A549 (cell line): Measurements from ENCODE around the gene CNTNAP2. TPM values are rescaled to one million over a fixed set of nuclear protein-coding genes. Genes with fewer than 3 reads are reported as not detected.

Source experiments
- ATAC-seq, 2 experiments: fragments of 200-7000 bp in 1 of 2; fragments of >200 bp in 1 of 2; cut with Nextera tagmentation in 1 of 2; cut with Tn5 transposase in 1 of 2; 3 replicates each; pipeline versions ENCODE4 v1.8.0 to v1.9.1; 2018 to 2020; ENCODE audit warnings: mild to moderate bottlenecking in 1 of 2, moderate library complexity in 1 of 2
- CTCF ChIA-PET: fragments of 300-600 bp; sonication (Branson Sonifier 250); formaldehyde crosslinking; extraction: SDS; loops from one replicate; lab custom pipeline; 2021; ENCODE audit warnings: antibody characterized with exemption, inconsistent platforms; lab: Yijun Ruan, JAX
- POLR2A ChIA-PET: fragments of 350-600 bp; formaldehyde crosslinking; extraction: SDS; loops from one replicate; lab custom pipeline; 2021; ENCODE audit warnings: antibody characterized with exemption, inconsistent platforms; lab: Yijun Ruan, JAX
- DNase-seq, 2 experiments: peaks; one replicate each; pipeline versions ENCODE4 v3.0.0 to v3.0.0-alpha.2; 2011 to 2016; ENCODE audit warnings: low read depth in 1 of 2, low spot score in 1 of 2
- FAIRE-seq: peaks from 2 replicates; lab custom pipeline; 2011; peaks lifted over from hg19 to GRCh38; lab: Jason Lieb, UNC
- H3K27ac ChIP-seq, 2 experiments: fragments of >200 bp; sonication (Bioruptor Twin); formaldehyde crosslinking; 3 replicates each; pipeline ENCODE4 v1.5.1; 2016 to 2017
- H3K4me1 ChIP-seq: fragments of >200 bp; sonication (Bioruptor Twin); formaldehyde crosslinking; 3 replicates; pipeline ENCODE4 v1.6.1; 2016
- H3K4me2 ChIP-seq: fragments of >200 bp; sonication (Bioruptor Twin); formaldehyde crosslinking; 3 replicates; pipeline ENCODE4 v1.6.1; 2016
- H3K4me3 ChIP-seq: fragments of >200 bp; sonication (Bioruptor Twin); formaldehyde crosslinking; 3 replicates; pipeline ENCODE4 v1.5.1; 2016
- H3K9me3 ChIP-seq: fragments of >200 bp; sonication (Bioruptor Twin); formaldehyde crosslinking; 3 replicates; pipeline ENCODE4 v1.6.1; 2016
- BHLHE40 ChIP-seq: IDR thresholded peaks from 2 replicates; pipeline ENCODE4 v1.6.1; 2012; ENCODE audit warnings: low read depth, low read length, inconsistent platforms
- CBX8 ChIP-seq: fragments of 200-600 bp; sonication (generic); IDR thresholded peaks from 2 replicates; pipeline ENCODE4 v1.6.1; 2016
- CEBPB ChIP-seq, 2 experiments: fragments of >200 bp in 1 of 2; sonication (Bioruptor Twin) in 1 of 2; formaldehyde crosslinking in 1 of 2; IDR thresholded peaks; 2 replicates each; pipeline ENCODE4 v1.6.1; 2012 to 2016
- CHD2 ChIP-seq: fragments of 150-350 bp; IDR thresholded peaks from 2 replicates; pipeline ENCODE4 v1.6.1; 2014; ENCODE audit warnings: low read length; ENCODE audit not compliant: partially characterized antibody
- EHMT2 ChIP-seq: fragments of 200-600 bp; sonication (generic); IDR thresholded peaks from 2 replicates; pipeline ENCODE4 v1.6.1; 2016; ENCODE audit warnings: antibody characterized with exemption, low read depth, mild to moderate bottlenecking, moderate library complexity
- EP300 ChIP-seq, 2 experiments: fragments of >200 bp; sonication (Bioruptor Twin); formaldehyde crosslinking; IDR thresholded peaks; 2 replicates in 1 of 2; 3 replicates in 1 of 2; pipeline ENCODE4 v1.6.1; 2016 to 2017
- FOXS1 ChIP-seq: fragments of 250-450 bp; sonication (Bioruptor Pico); IDR thresholded peaks from 2 replicates; pipeline ENCODE4 v1.5.0; 2020; ENCODE audit warnings: mild to moderate bottlenecking, moderate library complexity
- HEYL ChIP-seq: fragments of 250-450 bp; sonication (Bioruptor Pico); IDR thresholded peaks from 2 replicates; pipeline ENCODE4 v1.8.0; 2021; ENCODE audit warnings: mild to moderate bottlenecking, moderate library complexity
- KDM1A ChIP-seq: fragments of 200-600 bp; sonication (generic); IDR thresholded peaks from 2 replicates; pipeline ENCODE4 v1.6.1; 2016; ENCODE audit warnings: low read depth, mild to moderate bottlenecking
- NFE2L2 ChIP-seq: fragments of 150-350 bp; conservative IDR thresholded peaks from 2 replicates; pipeline ENCODE4 v1.6.1; 2014; ENCODE audit warnings: low read length
- NPAS2 ChIP-seq: fragments of 250-450 bp; sonication (Bioruptor Pico); IDR thresholded peaks from 2 replicates; pipeline ENCODE4 v1.8.0; 2022; ENCODE audit warnings: mild to moderate bottlenecking, moderate library complexity, borderline replicate concordance
- RAD21 ChIP-seq, 2 experiments: fragments of >200 bp in 1 of 2; sonication (Bioruptor Twin) in 1 of 2; formaldehyde crosslinking in 1 of 2; IDR thresholded peaks in 1 of 2; conservative IDR thresholded peaks in 1 of 2; 2 replicates in 1 of 2; 3 replicates in 1 of 2; pipeline ENCODE4 v1.6.1; 2012 to 2018; ENCODE audit warnings: inconsistent platforms in 1 of 2
- RARB ChIP-seq: fragments of 250-450 bp; sonication (Bioruptor Pico); IDR thresholded peaks from 2 replicates; pipeline ENCODE4 v1.8.0; 2021; ENCODE audit warnings: mild to moderate bottlenecking, moderate library complexity
- SMC3 ChIP-seq: fragments of >200 bp; sonication (Bioruptor Twin); formaldehyde crosslinking; IDR thresholded peaks from 3 replicates; pipeline ENCODE4 v1.6.1; 2018; ENCODE audit warnings: inconsistent platforms
- TFCP2L1 ChIP-seq: fragments of 250-450 bp; sonication (Bioruptor Pico); IDR thresholded peaks from 2 replicates; pipeline ENCODE4 v1.5.0; 2021; ENCODE audit warnings: mild to moderate bottlenecking
- ZFP36 ChIP-seq: fragments of 450-650 bp; IDR thresholded peaks from 2 replicates; pipeline ENCODE4 v1.6.1; 2014; ENCODE audit warnings: borderline replicate concordance; ENCODE audit not compliant: partially characterized antibody
- WGBS: methylation state at CpG from one replicate; pipeline ENCODE4 v1.1.6; 2017; ENCODE audit errors: missing lambda C conversion rate; 5-methylcytosine and 5-hydroxymethylcytosine counted together
- polyA plus RNA-seq, 4 experiments: library from polyadenylated mRNA; depleted of rRNA in 3 of 4; stranded (reverse); fragments of >200 nt; fragmentation: RNase III in 1 of 4; extraction: RNeasy Plus Mini Kit Qiagen cat#74134 plus additional on column Dnase treatment in 1 of 4; gene quantifications; 2 replicates in 3 of 4; 3 replicates in 1 of 4; pipeline ENCODE4 v1.2.3, GENCODE V29; 2011 to 2017
- TF ChIP-seq, protein P1 (sequence below): IDR thresholded peaks from 2 replicates; pipeline ENCODE4 v1.6.1; 2012
- TF ChIP-seq, protein P2 (sequence below): fragments of >200 bp; sonication (Bioruptor Twin); formaldehyde crosslinking; IDR thresholded peaks from 3 replicates; pipeline ENCODE4 v1.5.1; 2016
- TF ChIP-seq, protein P3 (sequence below): fragments of 200-600 bp; sonication (generic); IDR thresholded peaks from 2 replicates; pipeline ENCODE4 v1.6.1; 2016; ENCODE audit warnings: antibody characterized with exemption, mild to moderate bottlenecking, moderate library complexity
- TF ChIP-seq, protein P4 (sequence below): fragments of 150-350 bp; IDR thresholded peaks from 2 replicates; pipeline ENCODE4 v1.6.1; 2014; ENCODE audit warnings: low read depth, mild to moderate bottlenecking, low read length

CNTNAP2 gene
- polyA plus RNA-seq, 2 of the 4 experiments (the other 2 are of a cell fraction), result 0.05 to 0.13 TPM

DNA sequence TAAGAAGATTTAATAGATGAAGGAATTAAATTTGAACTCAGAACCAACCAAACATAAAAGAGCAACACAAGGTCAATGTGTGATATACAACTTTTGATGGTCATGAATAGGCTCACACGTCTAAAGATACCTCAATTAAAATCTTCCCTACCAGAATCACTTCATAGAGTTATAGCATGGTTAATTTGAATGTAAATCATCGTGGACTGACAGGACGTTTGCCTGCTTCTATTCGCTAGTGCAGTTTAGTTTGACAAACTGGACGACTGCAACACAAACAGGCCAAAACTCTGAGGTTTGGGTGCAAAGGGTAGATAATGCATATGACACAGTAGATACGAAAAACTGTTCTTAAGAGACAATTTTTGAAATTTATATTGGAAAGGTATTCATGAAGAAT lies 32.5 kb upstream of the CNTNAP2 start:
- FAIRE-seq (no peak), ATAC-seq (no peak), DNase-seq (no peak)
- Histone ChIP-seq H3K27ac (no peak overlapping the region), H3K4me3 (no peak overlapping the region), H3K4me2 (no peak overlapping the region), H3K4me1 (no peaks in the 10 kb centered on the region), H3K9me3 (no peaks in the 10 kb centered on the region)
- WGBS, result 4% methylated on average over 6 of the region's 6 CpGs
- POLR2A ChIA-PET, result no interaction called here
- CTCF ChIA-PET, result no interaction called here
- TF ChIP-seq ZFP36 (no peak), EP300 (IDR thresholded peaks at IDR 0.05) (no peak), HEYL (CRISPR knock-in tag) (no peak), CHD2 (no peak), FOXS1 (no peak), RARB (no peak), EHMT2 (no peak), CBX8 (no peak), TFCP2L1 (CRISPR knock-in tag) (no peak), KDM1A (no peak)
- TF ChIP-seq, protein P1, sequence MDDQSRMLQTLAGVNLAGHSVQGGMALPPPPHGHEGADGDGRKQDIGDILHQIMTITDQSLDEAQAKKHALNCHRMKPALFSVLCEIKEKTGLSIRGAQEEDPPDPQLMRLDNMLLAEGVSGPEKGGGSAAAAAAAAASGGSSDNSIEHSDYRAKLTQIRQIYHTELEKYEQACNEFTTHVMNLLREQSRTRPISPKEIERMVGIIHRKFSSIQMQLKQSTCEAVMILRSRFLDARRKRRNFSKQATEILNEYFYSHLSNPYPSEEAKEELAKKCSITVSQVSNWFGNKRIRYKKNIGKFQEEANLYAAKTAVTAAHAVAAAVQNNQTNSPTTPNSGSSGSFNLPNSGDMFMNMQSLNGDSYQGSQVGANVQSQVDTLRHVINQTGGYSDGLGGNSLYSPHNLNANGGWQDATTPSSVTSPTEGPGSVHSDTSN, result no peak

DNA sequence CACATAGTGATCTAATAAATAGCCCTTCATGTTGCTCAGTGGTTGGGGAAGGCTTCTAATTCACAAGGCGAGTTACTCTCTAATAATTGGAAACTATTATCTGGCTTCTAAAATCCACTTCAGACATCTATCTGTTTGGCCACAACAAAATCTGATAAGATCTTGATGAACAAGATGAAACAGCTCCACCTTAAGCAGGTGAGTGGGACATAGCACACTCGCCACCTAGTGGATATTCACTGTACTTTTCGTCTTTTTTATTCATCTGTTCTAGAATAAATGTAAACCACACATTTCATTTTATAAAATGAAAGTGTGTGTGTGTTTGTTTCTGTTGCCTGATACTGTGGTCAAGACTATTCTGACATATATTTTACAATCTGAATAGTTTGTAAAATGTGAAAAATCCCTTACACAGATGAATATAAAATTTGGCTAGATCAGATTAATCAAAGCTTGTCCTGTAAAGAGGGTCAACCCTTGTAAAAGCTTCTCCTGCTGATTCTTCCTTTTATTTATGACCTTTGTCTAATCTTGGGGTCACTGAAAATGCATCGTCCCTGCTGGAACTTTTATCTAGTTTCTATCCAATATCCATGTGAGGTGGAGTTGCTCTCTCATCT lies 26.5 kb upstream of the CNTNAP2 start:
- ATAC-seq (peak in 1 of 2 experiments; percentile 75; a peak in 3 of 6 replicates), FAIRE-seq (no peak), DNase-seq (peak; percentile 6 to 48)
- Histone ChIP-seq H3K4me3 (no peak overlapping the region), H3K4me1 (no peaks in the 10 kb centered on the region), H3K9me3 (no peaks in the 10 kb centered on the region), H3K27ac (no peak overlapping the region), H3K4me2 (no peak overlapping the region)
- 2% methylated on average over 4 of the region's 4 CpGs for WGBS
- ChIA-PET POLR2A (no interaction called here), CTCF (interaction anchor here (0.7 to 1.9 kb wide), 11 partner anchors 10 to 1234 kb away, joined by 3 to 9 read pairs (median 3); no protein-coding TSS in a partner anchor)
- no peak for TF ChIP-seq CEBPB (IDR thresholded peaks at IDR 0.05)
- TF ChIP-seq BHLHE40, result no peak
- TF ChIP-seq SMC3, result peak; percentile 53
- TF ChIP-seq NPAS2 (CRISPR knock-in tag), result no peak
- no peak for TF ChIP-seq CHD2
- TF ChIP-seq, protein P2, sequence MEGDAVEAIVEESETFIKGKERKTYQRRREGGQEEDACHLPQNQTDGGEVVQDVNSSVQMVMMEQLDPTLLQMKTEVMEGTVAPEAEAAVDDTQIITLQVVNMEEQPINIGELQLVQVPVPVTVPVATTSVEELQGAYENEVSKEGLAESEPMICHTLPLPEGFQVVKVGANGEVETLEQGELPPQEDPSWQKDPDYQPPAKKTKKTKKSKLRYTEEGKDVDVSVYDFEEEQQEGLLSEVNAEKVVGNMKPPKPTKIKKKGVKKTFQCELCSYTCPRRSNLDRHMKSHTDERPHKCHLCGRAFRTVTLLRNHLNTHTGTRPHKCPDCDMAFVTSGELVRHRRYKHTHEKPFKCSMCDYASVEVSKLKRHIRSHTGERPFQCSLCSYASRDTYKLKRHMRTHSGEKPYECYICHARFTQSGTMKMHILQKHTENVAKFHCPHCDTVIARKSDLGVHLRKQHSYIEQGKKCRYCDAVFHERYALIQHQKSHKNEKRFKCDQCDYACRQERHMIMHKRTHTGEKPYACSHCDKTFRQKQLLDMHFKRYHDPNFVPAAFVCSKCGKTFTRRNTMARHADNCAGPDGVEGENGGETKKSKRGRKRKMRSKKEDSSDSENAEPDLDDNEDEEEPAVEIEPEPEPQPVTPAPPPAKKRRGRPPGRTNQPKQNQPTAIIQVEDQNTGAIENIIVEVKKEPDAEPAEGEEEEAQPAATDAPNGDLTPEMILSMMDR, result peak; percentile 69
- TF ChIP-seq, protein P3, sequence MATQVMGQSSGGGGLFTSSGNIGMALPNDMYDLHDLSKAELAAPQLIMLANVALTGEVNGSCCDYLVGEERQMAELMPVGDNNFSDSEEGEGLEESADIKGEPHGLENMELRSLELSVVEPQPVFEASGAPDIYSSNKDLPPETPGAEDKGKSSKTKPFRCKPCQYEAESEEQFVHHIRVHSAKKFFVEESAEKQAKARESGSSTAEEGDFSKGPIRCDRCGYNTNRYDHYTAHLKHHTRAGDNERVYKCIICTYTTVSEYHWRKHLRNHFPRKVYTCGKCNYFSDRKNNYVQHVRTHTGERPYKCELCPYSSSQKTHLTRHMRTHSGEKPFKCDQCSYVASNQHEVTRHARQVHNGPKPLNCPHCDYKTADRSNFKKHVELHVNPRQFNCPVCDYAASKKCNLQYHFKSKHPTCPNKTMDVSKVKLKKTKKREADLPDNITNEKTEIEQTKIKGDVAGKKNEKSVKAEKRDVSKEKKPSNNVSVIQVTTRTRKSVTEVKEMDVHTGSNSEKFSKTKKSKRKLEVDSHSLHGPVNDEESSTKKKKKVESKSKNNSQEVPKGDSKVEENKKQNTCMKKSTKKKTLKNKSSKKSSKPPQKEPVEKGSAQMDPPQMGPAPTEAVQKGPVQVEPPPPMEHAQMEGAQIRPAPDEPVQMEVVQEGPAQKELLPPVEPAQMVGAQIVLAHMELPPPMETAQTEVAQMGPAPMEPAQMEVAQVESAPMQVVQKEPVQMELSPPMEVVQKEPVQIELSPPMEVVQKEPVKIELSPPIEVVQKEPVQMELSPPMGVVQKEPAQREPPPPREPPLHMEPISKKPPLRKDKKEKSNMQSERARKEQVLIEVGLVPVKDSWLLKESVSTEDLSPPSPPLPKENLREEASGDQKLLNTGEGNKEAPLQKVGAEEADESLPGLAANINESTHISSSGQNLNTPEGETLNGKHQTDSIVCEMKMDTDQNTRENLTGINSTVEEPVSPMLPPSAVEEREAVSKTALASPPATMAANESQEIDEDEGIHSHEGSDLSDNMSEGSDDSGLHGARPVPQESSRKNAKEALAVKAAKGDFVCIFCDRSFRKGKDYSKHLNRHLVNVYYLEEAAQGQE, result no peak
- TF ChIP-seq NFE2L2, result no peak
- TF ChIP-seq, protein P1, result no peak
- TF ChIP-seq, protein P4, sequence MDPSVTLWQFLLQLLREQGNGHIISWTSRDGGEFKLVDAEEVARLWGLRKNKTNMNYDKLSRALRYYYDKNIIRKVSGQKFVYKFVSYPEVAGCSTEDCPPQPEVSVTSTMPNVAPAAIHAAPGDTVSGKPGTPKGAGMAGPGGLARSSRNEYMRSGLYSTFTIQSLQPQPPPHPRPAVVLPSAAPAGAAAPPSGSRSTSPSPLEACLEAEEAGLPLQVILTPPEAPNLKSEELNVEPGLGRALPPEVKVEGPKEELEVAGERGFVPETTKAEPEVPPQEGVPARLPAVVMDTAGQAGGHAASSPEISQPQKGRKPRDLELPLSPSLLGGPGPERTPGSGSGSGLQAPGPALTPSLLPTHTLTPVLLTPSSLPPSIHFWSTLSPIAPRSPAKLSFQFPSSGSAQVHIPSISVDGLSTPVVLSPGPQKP, result no peak
- TF ChIP-seq EHMT2, result no peak
- TF ChIP-seq RAD21 (conservative IDR thresholded peaks at IDR 0.05 in 1 of 2, IDR thresholded peaks at IDR 0.05 in 1 of 2), result peak; percentile 57 to 65
